Left lobe of liver (tissue), 2 donors: ENCODE measurements around the gene OSBPL9. TPM values are rescaled to one million over a fixed set of nuclear protein-coding genes. Genes with fewer than 3 reads are reported as not detected.
A peak's percentile ranks its signal among the peaks of the same experiment; 100 is the strongest.

ENCODE experiments used
- ATAC-seq: fragments of 200-7000 bp; cut with Tn5 transposase; one replicate; pipeline ENCODE4 v1.9.1; 2020; ENCODE audit warnings: mild to moderate bottlenecking, moderate library complexity
- DNase-seq: peaks from one replicate; pipeline ENCODE4 v3.0.0-alpha.2; 2020; ENCODE audit warnings: low spot score
- total RNA-seq: library from RNA; stranded (reverse); gene quantifications from one replicate; pipeline ENCODE4 v1.2.1, GENCODE V29; 2021
- donor health status: DM: no; HTN: no; CAD: no; lungs with moderate emphysema.
- donor health status: DM: no; HTN: yes; CAD: no.

The OSBPL9 gene
- total RNA-seq, 1 donor from 2014 or later, result 61.1 TPM

DNA sequence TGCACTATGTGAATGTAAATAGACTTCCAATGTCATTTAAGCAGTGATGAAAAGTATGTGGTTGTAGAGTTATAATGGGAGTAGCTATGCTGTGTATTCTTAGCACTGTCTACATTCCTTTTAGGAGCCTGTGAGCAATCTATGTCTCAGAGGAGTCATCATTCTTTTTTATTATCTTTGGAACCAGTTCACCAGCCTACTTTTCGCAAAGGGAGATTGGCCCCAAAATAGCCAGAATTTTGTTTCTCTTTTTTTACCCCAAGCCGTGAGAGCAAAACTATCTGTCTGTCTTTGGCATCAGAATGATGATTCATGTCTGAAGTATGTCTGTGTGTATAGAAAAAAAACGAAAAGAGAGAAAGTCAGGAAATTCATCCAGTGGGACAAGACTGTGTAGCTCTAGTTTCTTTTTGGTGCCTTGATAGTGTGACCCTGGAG, 44.2 kb downstream of the OSBPL9 start:
- no peak for DNase-seq
- peak; percentile 26 for ATAC-seq

DNA sequence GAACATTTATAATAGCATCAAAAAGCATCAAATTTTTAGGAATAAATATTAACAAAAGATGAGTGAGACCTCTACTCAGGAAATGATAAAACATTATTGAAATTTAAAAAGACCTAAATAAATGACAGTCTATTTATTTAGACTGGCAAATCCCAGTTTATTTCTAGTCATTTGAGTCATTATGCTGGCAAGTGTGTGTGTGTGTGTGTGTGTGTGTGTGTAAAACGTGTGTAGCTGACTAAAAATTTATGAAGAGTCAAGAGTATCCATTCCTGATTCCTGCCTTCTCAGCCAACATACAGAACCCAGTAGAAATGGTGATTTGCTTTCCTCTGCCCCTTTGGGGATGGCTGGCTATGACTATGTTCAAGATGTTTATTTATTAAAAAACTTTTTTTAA, 46.2 kb downstream of the OSBPL9 start:
- no peak for ATAC-seq

DNA sequence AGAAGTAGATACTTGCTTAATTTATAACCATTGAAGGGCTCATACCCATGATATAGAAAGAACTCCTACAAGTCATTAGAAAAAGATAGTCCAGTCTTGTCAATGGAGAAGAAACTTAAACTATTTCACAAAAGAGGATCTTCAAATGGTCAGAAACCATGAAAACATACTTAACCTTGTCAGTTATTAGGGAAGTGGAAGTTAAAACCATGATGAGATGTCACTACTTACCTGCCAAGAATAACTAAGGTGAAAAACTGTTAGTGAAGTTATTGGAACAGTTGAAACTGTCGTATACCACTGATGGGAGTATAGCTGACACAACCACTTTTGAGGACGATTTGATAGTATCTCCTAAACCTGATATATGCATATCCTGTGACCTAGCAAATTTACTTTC, 46.8 kb downstream of the OSBPL9 start:
- no peak for ATAC-seq
- no peak for DNase-seq

More for the DNA sequence above, 46.2 kb downstream of the OSBPL9 start:
- no peak for DNase-seq

DNA sequence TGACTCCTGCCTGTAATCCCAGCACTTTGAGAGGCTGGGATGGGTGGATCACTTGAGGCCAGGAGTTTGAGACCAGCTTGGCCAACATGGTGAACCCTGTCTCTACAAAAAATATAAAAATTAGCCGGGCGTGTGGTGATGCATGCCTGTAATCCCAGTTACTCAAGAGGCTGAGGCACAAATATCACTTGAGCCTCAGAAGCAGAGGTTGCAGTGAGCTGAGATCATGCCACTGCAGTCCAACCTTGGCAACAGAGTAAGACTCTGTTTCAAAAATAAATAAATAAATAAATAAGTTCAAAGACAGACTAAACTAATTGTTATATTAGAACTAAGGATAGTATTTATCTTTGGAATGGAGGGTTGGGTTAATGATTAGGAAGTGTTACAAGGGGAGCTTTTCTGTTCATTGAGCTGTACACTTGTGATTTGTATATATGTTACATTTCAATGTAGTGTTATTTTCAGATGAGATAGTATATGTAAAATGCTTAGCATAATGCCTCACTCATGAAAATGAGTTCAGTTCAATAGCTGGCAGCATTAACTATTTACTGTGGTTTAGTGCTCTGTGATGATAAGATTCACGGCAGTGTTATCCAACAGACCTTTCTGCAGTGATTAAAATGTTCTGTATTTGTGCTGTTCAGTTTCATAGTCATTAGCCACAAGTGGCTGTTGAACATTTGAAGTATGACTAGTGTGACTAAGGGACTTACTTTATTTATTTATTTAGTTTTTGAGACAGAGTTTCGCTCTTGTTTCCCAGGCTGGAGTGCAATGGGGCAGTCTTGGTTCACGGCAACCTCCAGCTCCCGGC, 47.7 kb downstream of the OSBPL9 start:
- DNase-seq, result no peak
- ATAC-seq, result peak; percentile 24

DNA sequence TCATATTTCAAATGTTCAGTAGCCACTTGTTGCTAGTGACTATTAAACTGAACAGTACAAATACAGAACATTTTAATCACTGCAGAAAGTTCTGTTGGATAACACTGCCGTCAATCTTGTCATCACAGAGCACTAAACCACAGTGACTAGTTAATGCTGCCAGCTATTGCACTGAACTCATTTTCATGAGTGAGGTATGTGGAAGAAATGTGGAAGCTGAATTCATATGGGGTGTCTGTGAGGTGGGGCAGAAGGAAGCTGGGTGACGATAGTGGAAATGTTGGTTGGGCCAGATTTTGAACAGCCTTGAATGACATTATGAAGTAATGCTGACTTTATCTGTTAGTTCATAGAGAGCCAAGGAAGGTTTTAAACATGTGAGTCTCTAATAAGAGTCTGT, 49.6 kb downstream of the OSBPL9 start:
- ATAC-seq, result no peak
- DNase-seq, result no peak

DNA sequence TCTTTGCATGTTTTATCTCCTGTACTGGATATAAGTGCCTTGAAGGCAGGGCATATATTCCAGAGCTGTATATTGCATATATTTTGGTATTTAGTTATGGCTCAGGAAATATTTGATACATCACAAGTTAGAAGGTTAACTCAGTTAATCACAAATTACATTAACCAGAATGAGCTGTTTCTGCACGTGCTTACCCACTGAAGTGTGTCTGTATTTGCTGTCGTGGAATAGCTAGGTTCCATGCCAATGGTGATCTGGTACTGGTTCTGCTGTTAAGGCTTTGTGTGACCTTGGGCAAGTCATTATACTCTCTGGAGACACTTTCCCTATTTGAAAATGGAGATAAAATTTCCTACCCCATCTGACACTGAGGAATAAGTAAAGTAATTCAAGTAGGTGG, 50.7 kb downstream of the OSBPL9 start:
- no peak for ATAC-seq

DNA sequence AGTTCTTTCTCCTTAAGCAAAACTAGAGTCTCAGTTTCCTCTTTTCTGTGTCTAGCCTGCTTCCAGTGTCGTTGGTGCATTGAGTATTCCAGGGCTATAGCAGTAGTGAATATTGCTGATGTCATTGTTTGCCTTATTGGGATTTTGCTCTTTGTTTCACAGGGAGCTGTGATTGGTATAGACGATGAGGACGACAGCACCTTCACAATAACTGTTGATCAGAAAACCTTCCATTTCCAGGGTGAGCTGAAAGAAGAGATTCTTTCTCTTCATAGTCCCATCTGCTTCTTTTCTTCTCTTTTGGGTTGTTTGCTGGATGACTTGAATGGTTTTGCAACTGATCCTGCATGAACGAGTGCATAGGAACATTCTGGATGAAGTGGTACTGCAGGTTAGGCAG, 52.4 kb downstream of the OSBPL9 start:
- DNase-seq (no peak), ATAC-seq (no peak)

More for the DNA sequence above, 50.7 kb downstream of the OSBPL9 start:
- DNase-seq, result no peak

DNA sequence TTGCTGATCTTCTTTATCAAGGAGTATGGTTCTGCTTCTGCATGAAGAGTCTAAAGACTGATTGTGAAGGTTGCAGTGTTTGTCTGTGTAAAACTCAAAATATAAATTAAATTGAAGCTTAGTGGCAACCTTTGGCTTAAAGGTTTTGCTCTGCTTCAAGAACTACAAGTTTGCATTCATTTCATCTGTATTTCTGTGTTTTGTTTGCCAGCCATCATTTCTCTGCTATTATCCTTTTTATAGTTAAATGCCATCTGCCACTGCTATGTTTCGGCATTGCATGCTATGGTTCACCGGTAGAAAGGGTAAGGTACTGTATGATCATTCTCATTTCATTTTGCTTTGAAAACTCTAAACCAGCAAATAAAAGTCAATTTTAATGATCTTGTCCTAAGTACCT, 52.9 kb downstream of the OSBPL9 start:
- ATAC-seq (no peak), DNase-seq (no peak)

DNA sequence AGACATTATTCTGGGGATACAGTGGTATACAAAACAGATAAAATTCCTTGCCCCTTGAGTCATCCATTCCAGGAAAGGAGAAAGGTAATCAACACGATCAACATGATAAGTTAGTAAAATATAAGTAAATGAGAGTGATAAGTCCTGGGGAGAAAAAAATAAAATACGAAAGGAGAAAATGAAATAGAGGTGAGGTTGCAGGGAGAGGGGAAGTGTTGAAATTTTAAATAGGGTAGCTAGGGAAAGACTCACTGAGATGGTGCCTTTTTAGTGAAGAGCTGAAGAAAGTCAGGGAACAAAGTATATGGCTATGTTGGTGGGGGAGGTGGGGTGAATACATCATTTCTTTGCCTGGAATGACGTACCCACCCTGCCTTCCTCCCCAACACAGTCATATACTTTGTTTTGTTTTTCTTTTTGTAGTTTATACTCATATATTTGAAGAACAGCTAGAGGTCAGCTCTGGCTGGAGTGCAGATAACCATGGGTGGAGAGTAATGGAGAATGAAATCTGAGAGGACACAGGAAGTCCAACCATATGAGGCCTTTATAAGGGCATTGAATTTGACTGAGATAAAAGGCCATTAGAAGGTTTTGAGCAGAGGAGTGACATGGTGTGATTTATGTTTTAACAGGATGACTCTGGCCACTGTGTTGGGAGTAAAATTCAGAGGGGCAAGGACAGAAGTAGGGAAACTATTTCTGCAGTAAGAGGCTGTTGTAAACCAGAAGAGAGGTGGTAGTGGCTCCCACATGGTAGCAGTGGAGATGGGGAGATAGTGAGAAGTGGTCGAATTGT, 54.8 kb downstream of the OSBPL9 start:
- ATAC-seq, result no peak

DNA sequence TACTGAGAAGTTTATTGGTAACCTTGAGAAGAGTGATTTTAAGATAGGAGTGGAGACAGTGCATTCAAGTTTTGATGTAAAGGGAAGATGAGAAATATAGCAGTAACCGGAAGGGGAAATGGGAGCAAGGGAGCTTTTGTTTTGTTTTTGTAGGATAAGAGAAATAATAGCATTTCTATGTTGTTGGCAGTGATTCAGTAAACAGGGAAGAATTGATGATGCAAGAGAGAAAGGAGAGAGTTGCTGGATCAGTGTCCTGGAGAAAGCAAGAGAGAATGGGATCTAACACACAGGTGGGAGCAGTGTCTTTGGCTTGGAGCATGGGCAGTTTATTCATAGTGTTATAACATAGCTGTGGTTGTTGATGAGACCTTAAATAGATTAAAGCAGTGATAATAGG, 56.4 kb downstream of the OSBPL9 start:
- DNase-seq (no peak), ATAC-seq (peak; percentile 34)

More for the DNA sequence above, 54.8 kb downstream of the OSBPL9 start:
- DNase-seq, result no peak

DNA sequence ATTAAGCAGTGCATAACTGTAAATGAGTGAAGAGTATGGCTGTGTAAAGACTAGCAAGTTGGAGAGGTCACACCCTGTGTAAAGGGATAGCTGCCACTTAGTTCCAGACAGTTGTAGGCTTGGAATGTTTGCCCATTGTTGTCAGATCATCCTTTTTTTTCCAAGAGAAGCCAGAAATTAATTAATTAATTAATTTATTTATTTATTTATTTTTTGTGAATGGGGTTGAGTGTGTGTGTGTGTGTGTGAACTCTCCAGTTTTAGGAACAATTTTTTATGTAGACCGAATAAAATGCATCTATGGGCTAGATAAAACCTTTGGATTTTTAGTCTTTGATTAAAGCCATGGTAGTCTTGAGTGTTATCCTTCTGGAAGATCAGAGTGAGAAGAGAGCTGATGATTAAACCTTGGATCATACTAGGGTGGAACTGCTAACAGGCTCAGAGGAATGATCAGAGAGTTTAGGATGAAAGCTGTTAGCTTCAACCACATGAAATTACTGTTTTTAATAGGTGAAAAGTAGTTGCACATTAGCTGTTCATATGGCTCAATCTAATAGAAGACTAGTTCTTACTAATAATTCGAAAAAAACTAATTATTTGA, 58.4 kb downstream of the OSBPL9 start:
- DNase-seq (no peak), ATAC-seq (no peak)

DNA sequence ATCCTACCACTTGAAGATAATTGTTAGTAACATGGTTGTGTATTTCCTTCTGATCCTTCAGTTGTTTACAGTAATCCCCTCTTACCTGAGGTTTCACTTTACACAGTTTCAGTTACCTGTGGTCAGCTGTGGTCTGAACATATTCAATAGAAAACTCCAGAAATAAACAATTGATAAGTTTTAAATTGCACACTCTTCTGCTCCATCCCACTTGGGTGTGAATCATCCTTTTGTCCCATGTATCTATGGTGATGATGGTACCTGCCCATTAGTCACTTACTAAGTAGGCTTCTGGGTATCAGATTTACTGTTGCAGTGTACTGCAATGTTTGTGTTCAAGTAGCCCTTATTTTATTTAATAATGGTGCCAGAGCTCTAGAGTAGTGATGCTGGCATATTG, 62.5 kb downstream of the OSBPL9 start:
- no peak for DNase-seq
- no peak for ATAC-seq

DNA sequence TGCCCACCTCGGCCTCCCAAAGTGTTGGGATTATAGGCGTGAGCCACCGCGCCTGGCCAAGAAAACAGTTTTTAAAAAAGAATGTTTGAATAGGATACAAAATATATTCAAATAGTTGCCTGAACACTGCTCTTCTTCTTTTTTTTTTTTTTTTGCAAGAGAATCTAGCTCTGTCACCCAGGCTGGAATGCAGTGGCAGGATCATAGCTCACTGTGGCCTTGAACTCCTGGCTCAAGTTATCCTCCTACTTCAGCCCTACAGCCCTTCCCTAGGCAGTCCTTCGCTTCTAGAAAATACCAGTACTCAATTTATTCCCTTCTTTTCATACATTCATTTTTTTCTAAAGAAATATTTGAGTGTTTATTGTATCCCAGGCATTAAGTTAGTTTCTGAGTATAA, 67.9 kb downstream of the OSBPL9 start:
- peak; percentile 47 for ATAC-seq

DNA sequence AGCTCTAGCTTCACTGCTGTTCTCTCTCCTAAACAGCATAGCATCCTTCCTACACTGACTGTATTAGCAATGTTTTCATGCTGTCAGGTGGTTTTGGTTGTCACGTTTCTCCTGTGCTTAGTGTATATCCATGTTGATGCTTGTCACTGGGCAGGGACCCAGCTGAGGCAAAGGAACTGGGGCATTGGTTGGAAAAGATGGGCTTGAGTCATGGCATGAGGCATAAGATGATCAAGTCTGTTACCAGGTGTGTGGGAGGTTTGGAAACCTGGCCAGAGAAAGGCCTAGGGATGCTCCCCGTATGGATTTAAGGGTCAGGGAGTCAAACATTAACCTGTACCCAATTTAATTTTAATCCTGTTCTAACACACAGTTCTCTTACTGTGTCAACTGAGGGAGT, 69.6 kb downstream of the OSBPL9 start:
- DNase-seq, result peak; percentile 59
- ATAC-seq, result peak; percentile 61

More for the DNA sequence above, 67.9 kb downstream of the OSBPL9 start:
- DNase-seq, result no peak

DNA sequence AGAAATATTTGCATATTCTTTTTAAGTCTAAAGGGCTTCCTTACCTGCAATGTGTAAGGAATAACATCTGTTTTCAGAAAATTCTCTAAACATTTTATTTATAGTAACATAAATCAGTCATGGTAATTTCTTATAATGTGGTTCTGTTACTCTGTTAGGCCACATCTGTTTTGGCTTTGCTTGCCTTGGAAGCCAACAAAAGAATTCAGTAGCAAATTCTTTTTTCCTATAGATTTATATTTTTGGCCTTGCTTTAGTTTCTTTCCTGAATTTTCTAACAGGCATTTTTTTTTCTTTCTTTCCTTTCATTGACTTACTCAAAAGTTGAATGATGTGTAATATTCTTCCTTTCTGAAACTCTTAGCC, 72.2 kb downstream of the OSBPL9 start:
- ATAC-seq, result no peak
- DNase-seq, result no peak

DNA sequence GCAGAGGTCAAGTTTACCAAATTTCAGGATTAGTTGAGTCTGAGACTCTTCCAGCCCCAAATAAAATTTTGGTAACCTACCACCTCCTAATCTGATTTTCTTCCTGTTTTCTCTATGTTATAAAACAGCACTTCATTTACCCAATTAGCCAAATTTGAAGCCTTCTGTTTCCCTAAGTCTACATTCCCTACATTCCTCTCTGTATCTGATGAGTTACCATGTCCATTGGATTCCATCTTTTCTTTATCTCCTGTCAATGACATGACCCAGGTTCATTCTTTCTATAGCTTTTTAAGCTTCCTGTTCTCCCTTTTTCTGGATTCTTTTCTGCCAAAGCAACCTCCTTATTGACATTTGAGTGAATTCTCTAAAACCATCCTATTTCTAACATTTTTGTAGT, 72.8 kb downstream of the OSBPL9 start:
- ATAC-seq, result no peak
- no peak for DNase-seq

DNA sequence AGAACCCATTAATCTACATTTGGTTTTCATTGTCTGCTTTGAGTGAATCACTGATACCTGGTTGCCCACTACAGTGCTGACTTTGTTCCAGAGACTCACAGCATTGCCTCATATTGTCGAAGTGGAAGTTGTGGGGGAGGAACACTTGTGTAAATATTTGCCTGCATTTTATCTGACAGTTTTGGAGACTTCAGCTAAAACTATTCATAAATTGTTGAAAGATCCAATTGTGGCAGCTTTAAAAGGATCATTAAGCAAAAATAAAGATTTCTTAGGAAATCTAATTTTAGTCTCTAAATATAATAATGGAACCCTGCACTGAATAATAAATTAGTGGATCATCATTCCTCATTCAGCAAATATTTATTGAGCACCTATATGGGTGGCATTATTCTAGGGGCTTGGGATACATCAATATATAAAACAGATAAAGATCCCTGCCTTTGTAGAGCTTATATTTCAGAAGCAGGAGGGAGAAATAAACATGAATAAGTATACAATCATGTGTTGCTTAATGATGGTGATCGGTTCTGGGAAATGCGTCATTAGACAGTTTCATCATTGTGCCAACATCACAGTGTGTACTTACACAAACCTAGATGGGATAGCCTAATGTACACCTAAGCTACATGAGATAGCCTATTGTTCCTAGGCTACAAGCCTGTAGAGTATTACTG, 73.5 kb downstream of the OSBPL9 start:
- peak; percentile 70 for DNase-seq
- ATAC-seq, result peak; percentile 73

DNA sequence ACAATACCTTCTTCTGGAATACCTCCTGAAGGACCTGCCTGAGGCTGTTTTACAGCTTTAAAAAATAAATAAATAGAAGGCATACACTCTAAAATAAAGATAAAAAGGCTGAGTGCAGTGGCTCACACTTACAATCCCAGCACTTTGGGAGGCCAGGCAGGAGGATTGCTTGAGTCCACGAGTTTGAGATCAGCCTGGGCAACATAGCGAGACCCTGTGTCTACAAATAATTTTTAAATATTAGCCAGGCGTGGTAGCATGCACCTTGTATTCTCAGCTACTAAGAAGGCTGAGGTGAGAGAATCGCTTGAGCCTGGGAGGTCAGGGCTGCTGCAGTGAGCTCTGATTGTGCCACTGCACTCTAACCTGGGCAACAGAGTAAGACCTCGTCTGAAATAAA, 75.0 kb downstream of the OSBPL9 start:
- DNase-seq (no peak), ATAC-seq (peak; percentile 49)

DNA sequence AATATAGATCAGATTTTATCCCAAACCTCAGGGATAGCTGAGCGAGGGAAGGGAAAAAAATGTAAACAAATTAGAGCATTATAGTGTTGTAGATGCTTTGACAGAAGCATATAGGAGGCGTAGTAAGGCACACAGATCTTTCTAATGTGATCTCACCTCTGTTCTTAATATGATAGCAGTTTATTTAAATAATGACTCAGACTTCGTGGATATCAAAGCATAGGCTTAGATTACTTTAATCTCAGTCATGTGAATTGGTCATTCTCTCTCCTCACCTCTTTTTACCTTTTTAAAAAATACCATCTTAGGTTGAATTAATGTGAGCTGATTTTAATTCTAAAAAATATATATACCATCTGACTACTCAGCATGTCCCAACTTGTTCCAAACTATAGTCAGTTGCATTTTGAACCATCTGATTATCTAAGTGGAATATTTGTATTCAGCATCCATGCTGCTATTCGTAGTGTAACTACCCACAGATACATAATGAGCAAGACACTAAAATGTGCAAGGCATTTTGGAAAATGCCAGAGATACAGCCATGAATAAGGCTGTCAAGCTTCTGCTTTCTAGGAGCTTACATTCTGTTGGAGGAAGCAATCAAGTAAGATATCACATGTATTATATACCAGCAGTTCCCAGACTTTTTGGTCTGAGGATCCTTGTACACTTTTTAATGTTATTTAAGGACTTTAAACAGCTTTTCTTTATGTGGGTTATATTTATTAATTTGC, 76.7 kb downstream of the OSBPL9 start:
- ATAC-seq (no peak), DNase-seq (no peak)

DNA sequence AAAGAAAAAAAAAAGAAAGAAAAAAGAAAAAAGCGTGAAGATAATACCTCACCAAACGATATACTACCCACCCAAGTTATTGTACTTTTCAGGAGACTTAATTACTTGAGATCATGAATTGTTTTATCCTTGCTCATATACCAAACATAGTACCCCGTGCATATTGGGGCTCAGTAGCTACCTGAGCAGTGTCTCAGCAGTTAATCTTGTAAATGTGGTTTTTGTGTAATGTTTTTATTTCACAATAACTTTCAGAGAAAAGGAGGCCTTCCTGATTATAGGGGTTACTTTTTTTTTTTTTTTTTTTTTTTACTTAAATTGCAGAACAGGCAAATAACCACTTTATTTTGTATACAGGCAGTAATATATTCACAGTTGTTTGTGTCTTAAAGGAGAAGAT, 80.3 kb downstream of the OSBPL9 start:
- ATAC-seq, result no peak
- DNase-seq, result no peak
